SK-N-MC (cell line): ENCODE measurements around the gene NFRKB.

Experiments
- DNase-seq: peaks from one replicate; pipeline ENCODE4 v3.0.0-alpha.2; 2011; ENCODE audit warnings: low read depth, low spot score
- H3K27ac ChIP-seq: fragments of 200-600 bp; sonication (generic); 2 replicates; pipeline ENCODE4 v1.5.1; 2016; ENCODE audit warnings: mixed run types
- H3K36me3 ChIP-seq: fragments of 200-600 bp; sonication (generic); 2 replicates; pipeline ENCODE4 v1.6.1; 2017; ENCODE audit warnings: antibody characterized with exemption, low read length, mixed read lengths; ENCODE audit not compliant: insufficient read depth
- H3K4me3 ChIP-seq: fragments of 200-600 bp; sonication (generic); 2 replicates; pipeline ENCODE4 v1.5.1; 2016
- H3K9ac ChIP-seq: fragments of 200-600 bp; sonication (generic); 2 replicates; pipeline ENCODE4 v1.8.0; 2017; ENCODE audit warnings: mixed run types, mixed read lengths; ENCODE audit not compliant: insufficient read length
- H3K9me3 ChIP-seq: fragments of 200-600 bp; sonication (generic); 2 replicates; pipeline ENCODE4 v1.6.1; 2017; ENCODE audit warnings: low read depth, mild to moderate bottlenecking, antibody characterized with exemption, low read length, moderate library complexity, mixed read lengths
- EZH2 ChIP-seq: fragments of 200-600 bp; sonication (generic); IDR thresholded peaks from one replicate; pipeline ENCODE4 v1.6.1; 2017; ENCODE audit warnings: antibody characterized with exemption
- FOXP2 ChIP-seq: optimal IDR thresholded peaks from 2 replicates; pipeline ENCODE3; 2011; ENCODE audit warnings: mild to moderate bottlenecking, moderate library complexity; ENCODE audit not compliant: insufficient read depth; ENCODE audit errors: extremely low read length, control extremely low read depth
- POLR2AphosphoS5 ChIP-seq: IDR thresholded peaks from 2 replicates; pipeline ENCODE4 v1.6.1; 2012; ENCODE audit warnings: mild to moderate bottlenecking, low read depth, low read length, borderline replicate concordance

NFRKB gene

DNA sequence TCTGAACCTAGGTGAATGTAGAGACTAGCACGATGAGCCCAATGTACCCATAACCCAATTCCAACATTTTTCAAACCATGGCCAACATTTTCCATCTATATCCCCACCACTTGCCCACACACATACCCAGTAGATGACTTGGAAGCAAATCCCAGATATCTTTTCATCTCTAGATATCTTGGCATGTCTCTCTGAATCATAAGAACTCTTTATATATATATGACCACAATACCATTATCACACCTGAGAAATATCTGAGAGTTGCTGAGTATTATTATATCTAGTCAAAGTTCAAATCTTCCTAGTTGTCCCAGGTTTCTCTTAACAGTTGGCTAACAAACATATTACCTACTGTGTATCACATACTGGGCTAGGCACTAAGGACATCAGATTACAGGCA, 37.9 kb upstream of the NFRKB start:
- no peak for DNase-seq
- TF ChIP-seq POLR2AphosphoS5: no peak
- TF ChIP-seq EZH2: no peak
- no peak for TF ChIP-seq FOXP2
- Histone ChIP-seq H3K4me3 (no peak overlapping the region), H3K9ac (no peak overlapping the region), H3K9me3 (no peaks in the 10 kb centered on the region), H3K36me3 (peaks cover 2% of the 10 kb centered on the region), H3K27ac (no peak overlapping the region)

DNA sequence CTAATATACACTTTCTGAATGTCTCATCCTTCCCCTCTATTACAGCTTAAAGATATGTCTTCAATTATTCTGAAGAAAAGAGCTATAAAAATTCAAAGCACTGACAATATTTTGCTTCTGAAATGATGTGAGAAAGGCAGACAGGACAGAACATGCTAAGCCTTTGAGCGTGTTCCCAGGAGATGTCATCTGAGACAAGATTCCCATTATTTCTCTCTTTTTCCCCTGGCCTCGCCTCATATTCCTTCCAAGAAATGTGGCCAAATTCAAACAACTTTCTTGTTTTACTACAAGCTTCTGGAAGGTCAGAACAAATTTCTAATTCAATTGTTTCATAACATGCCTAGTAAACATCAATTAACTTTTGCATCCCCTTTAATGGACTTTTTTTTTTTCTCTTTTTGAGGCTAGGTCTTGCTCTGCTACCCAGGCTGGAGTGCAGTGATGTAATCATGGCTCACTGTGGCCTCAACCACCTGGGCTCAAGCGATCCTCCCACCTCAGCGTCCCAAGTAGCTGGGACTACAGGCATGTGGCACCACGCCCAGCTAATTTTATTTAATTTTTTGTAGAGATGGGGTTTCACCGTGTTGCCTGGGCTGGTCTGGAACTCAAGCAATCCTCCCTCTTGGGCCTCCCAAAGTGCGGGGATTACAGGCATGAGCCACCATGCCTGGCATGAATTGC, 37.1 kb upstream of the NFRKB start:
- no peak for TF ChIP-seq FOXP2
- TF ChIP-seq POLR2AphosphoS5: no peak
- TF ChIP-seq EZH2: no peak
- Histone ChIP-seq H3K4me3 (no peak overlapping the region), H3K36me3 (peaks cover 2% of the 10 kb centered on the region), H3K27ac (no peak overlapping the region), H3K9me3 (no peaks in the 10 kb centered on the region), H3K9ac (no peak overlapping the region)
- DNase-seq: no peak

DNA sequence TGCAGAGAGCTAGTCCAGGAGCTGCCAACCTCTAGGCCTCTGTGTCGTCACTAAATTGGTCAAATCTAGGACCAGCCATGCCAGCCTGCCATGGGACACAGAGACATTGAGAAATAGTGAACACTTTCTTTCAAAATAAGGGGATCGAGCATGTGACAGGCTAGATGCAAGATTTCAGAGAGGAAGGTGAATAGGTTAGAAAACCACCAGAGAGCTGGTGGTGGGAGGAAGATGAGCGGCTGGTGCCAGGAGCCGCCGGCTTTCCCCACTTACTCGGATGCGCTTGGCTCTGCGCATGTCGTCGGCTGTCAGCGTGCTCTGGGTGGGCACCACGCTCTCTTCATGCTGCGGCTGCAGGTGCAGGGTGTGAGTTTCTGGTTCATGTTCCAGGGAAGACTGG, 35.4 kb upstream of the NFRKB start:
- no peak overlapping the region for H3K4me3 ChIP-seq
- no peak for DNase-seq
- H3K9ac ChIP-seq: no peak overlapping the region
- H3K27ac ChIP-seq: no peak overlapping the region
- TF ChIP-seq FOXP2 (no peak), POLR2AphosphoS5 (no peak)
- H3K36me3 ChIP-seq: peaks cover 2% of the 10 kb centered on the region
- H3K9me3 ChIP-seq: no peaks in the 10 kb centered on the region

DNA sequence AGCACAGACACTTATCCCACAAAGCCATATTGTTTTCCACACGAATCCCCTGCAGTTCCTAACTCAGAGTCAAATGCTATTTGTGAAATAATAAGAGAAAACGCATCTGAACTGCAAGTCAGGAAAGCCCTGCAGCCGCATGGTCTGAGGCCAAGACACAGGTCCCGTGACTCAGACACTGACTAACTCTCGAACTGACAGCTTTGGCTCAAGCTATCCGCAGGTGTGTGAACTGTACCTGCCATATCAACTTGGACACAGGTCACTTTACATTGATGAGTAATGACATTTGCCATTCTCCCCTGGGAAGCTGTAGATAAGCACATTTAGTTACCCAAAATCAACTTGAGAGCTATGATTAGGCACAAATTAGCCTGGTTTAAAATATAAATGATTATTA, 34.9 kb upstream of the NFRKB start:
- peaks cover 2% of the 10 kb centered on the region for H3K36me3 ChIP-seq
- DNase-seq: no peak
- TF ChIP-seq POLR2AphosphoS5: no peak
- no peak for TF ChIP-seq FOXP2
- no peak for TF ChIP-seq EZH2
- H3K9ac ChIP-seq: no peak overlapping the region
- H3K4me3 ChIP-seq: no peak overlapping the region
- H3K27ac ChIP-seq: no peak overlapping the region
- no peaks in the 10 kb centered on the region for H3K9me3 ChIP-seq

DNA sequence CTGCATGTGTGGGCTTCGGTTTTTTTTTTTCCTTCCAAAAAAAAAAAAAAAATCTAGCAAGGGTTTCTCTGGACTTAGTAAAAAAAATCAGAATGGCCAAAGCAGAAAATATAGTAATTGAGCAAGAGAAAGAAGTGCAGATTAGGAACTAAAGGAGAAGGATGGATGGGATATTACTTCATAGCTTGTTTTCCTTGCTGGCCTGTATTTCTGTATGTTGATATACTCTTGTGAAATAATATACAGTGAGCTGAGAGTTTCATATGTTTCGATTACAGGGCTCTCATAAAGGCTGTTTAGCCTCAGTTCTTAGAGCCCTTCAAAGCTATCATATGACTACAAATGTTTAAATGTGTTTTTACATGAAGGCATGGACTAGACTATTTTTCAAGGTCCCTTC, 34.3 kb upstream of the NFRKB start:
- H3K4me3 ChIP-seq: no peak overlapping the region

DNA sequence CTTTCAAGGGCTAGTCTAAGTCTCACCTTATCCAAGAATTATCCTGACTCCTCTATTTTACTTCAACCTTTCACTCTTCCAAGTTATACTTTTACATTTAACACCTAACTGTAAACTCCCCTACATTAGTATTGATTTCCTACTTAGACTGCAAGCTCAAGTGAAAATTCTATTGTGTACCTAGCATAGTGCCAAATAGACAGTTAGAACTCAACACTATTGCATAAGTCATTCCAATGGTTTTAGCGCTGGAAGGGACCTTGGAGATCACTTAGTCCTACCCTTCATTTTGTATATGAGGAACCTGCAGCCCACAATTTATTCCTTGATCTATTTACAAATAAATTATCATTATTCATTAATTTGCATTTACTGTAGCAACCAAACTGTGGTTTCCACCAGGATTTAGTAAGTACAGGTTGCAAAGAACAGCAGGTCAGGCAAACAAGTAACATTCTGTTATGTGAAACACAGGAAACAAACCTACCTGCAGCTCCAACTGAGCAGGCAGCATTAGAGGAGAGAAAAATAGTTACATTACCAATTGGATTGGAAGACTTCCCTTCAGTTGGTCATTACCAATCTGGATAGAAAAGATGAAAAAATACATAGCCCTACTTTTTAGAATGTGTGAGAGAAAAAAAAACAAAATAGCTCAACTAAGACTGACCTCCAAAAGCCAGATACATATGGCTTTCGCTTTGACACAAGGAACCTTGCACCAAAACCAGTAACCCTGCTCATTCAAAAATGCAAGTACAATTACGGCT, 33.7 kb upstream of the NFRKB start:
- Histone ChIP-seq H3K27ac (no peak overlapping the region), H3K36me3 (peaks cover 2% of the 10 kb centered on the region), H3K9me3 (no peaks in the 10 kb centered on the region), H3K9ac (no peak overlapping the region), H3K4me3 (no peak overlapping the region)
- TF ChIP-seq POLR2AphosphoS5: no peak
- no peak for TF ChIP-seq EZH2
- no peak for TF ChIP-seq FOXP2
- no peak for DNase-seq

More for the DNA sequence above, 34.3 kb upstream of the NFRKB start:
- Histone ChIP-seq H3K36me3 (peaks cover 2% of the 10 kb centered on the region), H3K9ac (no peak overlapping the region), H3K27ac (no peak overlapping the region), H3K9me3 (no peaks in the 10 kb centered on the region)
- no peak for DNase-seq
- TF ChIP-seq POLR2AphosphoS5 (no peak), EZH2 (no peak), FOXP2 (no peak)

DNA sequence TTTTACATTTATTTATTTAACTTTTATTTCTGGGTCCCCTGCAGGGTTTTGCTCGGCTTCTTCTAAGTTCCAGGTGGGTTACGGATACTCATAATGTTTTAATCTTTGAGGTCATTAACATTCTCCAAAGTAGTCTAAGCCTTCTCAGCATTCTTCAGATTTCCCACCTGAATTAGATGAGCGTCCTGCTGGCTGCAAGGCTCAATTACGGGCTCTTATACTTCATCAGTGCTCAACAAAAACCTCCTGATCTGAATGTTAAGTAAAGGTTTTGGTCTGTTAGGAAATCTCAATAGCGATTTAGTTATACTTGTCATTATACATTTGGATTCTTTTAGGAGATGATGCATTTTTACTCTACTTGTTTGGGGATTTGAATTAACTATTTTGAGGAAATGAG, 27.3 kb upstream of the NFRKB start:
- Histone ChIP-seq H3K36me3 (peaks cover 14% of the 10 kb centered on the region), H3K27ac (no peak overlapping the region), H3K4me3 (no peak overlapping the region), H3K9me3 (no peaks in the 10 kb centered on the region), H3K9ac (no peak overlapping the region)
- no peak for TF ChIP-seq FOXP2
- TF ChIP-seq POLR2AphosphoS5: no peak
- no peak for TF ChIP-seq EZH2
- no peak for DNase-seq

DNA sequence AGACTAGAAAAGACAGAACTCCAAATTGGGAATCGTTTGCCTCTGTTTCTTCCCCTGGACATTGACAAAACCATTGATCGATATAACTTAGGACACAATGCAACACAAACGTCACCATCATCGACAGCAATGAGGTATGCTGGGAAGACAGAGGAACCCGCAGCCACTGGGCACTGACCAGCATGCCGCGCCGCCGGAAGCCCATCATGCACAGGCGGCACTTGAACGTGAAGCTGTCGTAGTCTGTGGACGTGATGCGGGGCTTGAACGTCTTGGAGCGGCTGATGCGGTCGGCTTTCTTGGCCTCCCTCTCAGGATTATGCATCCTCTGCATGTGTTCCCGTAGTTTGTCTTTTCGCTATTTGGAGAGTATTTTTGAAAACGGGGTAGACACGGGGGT, 23.0 kb upstream of the NFRKB start:
- Histone ChIP-seq H3K9ac (no peak overlapping the region), H3K27ac (no peak overlapping the region), H3K36me3 (peaks cover 39% of the 10 kb centered on the region), H3K4me3 (no peak overlapping the region), H3K9me3 (no peaks in the 10 kb centered on the region)
- DNase-seq: no peak
- no peak for TF ChIP-seq POLR2AphosphoS5
- TF ChIP-seq FOXP2: no peak
- TF ChIP-seq EZH2: no peak
